Brain microvascular endothelial cell (primary cell): ENCODE results near the gene MRAS.
A peak's percentile ranks its signal among the peaks of the same experiment; 100 is the strongest.

Experiments
- DNase-seq: peaks from one replicate; pipeline ENCODE4 v3.0.0-alpha.2; 2020
- H3K27ac ChIP-seq: fragments of 250-450 bp; sonication (Bioruptor Pico); 2 replicates; pipeline ENCODE4 v1.5.1; 2020; ENCODE audit warnings: mild to moderate bottlenecking, moderate library complexity
- H3K27me3 ChIP-seq: fragments of 250-450 bp; sonication (Bioruptor Pico); replicated peaks from 2 replicates; pipeline ENCODE4 v1.5.1; 2020; ENCODE audit warnings: mild to moderate bottlenecking
- H3K36me3 ChIP-seq: fragments of 250-450 bp; sonication (Bioruptor Pico); replicated peaks from 2 replicates; pipeline ENCODE4 v1.5.1; 2020; ENCODE audit warnings: mild to moderate bottlenecking
- H3K4me3 ChIP-seq: 2 replicates; pipeline ENCODE4 v1.5.1; 2011; ENCODE audit warnings: low read depth, mild to moderate bottlenecking, control low read depth, low read length, moderate library complexity
- in situ Hi-C: cut with HindIII; loops from 2 replicates; pipeline ENCODE4 v1.10.0; 2017; ENCODE audit warnings: low sequenced_read_pairs, low pct_ligation_motif_present
- TF ChIP-seq, protein P1 (sequence below): IDR thresholded peaks from 2 replicates; pipeline ENCODE4 v1.5.1; 2011; ENCODE audit warnings: low read depth, mild to moderate bottlenecking, moderate library complexity, low read length, control low read depth, inconsistent platforms; ENCODE audit errors: missing control alignments

The MRAS gene

DNA sequence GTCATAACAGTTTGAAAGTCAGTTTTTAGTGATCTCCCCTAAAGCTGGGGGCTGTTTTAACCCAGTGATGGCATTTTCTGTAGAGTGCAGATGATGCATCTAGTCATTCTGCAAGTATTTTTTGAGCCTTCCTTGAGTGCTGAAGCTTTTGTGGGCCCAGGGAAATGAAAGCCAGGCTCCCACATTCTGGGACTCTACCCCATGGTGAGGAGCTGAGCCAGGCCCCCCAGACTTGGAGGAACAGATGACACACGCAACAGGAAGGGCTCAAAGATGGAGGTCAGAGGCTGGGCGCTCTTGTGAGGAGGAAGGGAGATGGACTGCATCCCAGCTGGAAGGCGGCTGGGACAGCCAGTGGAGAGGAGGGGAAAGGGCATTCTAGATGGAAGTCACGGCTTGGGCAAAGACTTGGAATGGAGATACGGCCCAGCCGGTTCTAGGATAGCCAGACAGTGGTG lies 40.8 kb downstream of the MRAS start:
- Histone ChIP-seq H3K27me3 (no peaks in the 10 kb centered on the region), H3K4me3 (no peak overlapping the region), H3K36me3 (no peaks in the 10 kb centered on the region), H3K27ac (no peak overlapping the region)
- DNase-seq, result no peak
- in situ Hi-C loops, result no loop called here
- TF ChIP-seq, protein P1, sequence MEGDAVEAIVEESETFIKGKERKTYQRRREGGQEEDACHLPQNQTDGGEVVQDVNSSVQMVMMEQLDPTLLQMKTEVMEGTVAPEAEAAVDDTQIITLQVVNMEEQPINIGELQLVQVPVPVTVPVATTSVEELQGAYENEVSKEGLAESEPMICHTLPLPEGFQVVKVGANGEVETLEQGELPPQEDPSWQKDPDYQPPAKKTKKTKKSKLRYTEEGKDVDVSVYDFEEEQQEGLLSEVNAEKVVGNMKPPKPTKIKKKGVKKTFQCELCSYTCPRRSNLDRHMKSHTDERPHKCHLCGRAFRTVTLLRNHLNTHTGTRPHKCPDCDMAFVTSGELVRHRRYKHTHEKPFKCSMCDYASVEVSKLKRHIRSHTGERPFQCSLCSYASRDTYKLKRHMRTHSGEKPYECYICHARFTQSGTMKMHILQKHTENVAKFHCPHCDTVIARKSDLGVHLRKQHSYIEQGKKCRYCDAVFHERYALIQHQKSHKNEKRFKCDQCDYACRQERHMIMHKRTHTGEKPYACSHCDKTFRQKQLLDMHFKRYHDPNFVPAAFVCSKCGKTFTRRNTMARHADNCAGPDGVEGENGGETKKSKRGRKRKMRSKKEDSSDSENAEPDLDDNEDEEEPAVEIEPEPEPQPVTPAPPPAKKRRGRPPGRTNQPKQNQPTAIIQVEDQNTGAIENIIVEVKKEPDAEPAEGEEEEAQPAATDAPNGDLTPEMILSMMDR, result no peak

DNA sequence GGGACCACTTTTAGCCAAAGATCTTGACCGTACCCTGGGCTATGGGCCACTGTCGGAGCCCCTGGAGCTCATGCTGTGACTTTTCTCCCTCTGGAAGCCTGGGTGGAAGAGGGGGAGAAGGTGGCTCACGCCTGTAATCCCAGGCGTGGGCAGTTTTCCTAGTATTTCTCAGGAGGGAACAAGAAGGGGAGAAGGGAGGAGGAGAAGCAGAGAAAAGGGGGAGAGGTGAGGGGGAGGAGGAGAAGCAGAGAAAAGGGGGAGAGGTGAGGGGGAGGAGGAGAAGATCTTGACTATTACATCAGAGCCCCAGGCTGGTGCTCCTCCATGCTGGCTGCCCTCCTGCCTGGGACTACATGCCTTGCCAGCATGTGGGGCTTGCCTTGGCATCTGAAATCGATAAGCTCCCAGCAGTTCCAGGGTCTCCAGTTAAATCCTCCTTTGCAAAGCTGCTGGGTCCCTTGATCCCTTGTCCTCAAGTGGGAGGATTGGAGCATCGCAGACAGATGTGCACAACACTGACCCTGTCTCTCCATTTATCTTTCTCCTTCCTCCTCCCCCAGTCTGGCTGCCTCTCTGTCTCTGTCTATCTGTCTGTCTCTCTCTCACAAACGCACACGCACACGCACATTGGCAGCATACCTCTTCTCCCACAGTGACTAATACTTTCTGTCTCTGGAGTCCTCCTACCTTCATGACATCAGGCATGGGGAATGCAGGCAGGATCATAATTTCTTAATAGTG lies 41.6 kb downstream of the MRAS start:
- Histone ChIP-seq H3K27ac (peak overlapping the region; percentile 46), H3K27me3 (no peaks in the 10 kb centered on the region), H3K4me3 (no peak overlapping the region), H3K36me3 (no peaks in the 10 kb centered on the region)
- TF ChIP-seq, protein P1, result no peak
- peak; percentile 93 for DNase-seq
- in situ Hi-C loops, result no loop called here

DNA sequence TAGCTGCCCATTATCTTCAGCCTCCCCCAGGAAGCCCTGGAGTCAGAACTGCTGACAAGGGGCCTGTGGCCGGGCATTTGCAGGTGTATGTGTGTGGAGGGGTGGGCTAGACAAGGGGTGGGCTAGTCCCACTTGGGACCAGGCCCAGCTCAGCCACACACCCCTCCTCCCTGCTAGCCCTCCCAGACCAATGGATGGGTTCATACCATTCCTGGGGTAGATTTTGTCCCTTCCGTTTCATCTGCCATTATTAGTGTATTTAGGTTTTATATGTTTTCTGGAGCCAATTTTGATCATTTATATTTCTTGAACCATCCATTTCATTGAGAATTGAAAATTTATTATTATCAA lies 42.2 kb downstream of the MRAS start:
- Histone ChIP-seq H3K27me3 (no peaks in the 10 kb centered on the region), H3K36me3 (no peaks in the 10 kb centered on the region), H3K4me3 (no peak overlapping the region), H3K27ac (no peak overlapping the region)
- DNase-seq, result no peak
- TF ChIP-seq, protein P1, result no peak
- in situ Hi-C loops, result no loop called here

DNA sequence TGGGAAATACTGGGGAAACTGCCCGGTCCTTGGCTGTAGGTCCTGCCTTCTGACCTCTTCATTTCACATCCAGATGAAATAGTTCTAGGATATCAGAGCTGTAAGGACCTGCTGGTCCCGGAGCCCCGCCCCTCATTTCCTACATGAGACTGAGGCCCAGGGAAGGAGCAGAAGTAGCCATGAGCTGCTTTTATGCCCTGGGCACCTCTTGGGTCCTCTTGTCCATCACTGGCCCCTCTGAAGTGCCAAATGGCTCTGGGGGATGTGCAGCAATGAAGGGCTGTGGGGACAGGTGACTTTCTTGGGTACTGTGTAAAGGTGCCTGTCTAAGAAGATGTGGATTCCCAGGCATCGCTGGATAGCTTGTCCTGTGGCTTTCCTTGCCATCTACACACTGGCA lies 45.8 kb downstream of the MRAS start:
- no peak for DNase-seq
- H3K27ac ChIP-seq, result no peak overlapping the region
- H3K27me3 ChIP-seq, result no peaks in the 10 kb centered on the region
- H3K36me3 ChIP-seq, result no peaks in the 10 kb centered on the region
- in situ Hi-C loops, result no loop called here
- TF ChIP-seq, protein P1, result no peak
- no peak overlapping the region for H3K4me3 ChIP-seq

DNA sequence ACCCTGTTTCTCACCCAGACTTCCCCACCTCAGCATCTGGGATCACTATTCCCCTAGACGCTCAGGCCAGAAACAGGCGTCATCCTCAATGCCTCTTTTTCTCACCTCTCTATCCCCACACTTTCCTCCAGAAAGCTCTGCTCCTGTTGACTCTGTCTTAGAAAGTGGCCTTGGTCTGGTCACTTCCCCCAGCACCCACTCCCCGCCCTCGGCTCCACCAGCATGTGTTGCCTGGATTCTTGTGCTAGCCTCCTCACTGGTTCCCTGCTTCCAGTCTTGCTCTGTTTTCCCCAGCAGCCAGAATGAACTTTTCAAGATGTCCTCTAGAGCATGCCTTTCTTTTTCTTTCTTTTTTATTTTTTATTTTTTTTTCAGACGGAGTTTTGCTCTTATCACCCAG lies 46.3 kb downstream of the MRAS start:
- DNase-seq, result no peak
- TF ChIP-seq, protein P1, result no peak
- in situ Hi-C loops, result no loop called here
- Histone ChIP-seq H3K27ac (no peak overlapping the region), H3K4me3 (no peak overlapping the region), H3K36me3 (no peaks in the 10 kb centered on the region), H3K27me3 (no peaks in the 10 kb centered on the region)
